ENCODE data around the gene CSN3. TPM values are rescaled to one million over a fixed set of nuclear protein-coding genes. Genes with fewer than 3 reads are reported as not detected.

The CSN3 gene, protein sequence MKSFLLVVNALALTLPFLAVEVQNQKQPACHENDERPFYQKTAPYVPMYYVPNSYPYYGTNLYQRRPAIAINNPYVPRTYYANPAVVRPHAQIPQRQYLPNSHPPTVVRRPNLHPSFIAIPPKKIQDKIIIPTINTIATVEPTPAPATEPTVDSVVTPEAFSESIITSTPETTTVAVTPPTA
- total RNA-seq (2022; extraction: Qiagen RNA extraction; ENCODE audit: low read depth), result not detected in 5 replicates

DNA sequence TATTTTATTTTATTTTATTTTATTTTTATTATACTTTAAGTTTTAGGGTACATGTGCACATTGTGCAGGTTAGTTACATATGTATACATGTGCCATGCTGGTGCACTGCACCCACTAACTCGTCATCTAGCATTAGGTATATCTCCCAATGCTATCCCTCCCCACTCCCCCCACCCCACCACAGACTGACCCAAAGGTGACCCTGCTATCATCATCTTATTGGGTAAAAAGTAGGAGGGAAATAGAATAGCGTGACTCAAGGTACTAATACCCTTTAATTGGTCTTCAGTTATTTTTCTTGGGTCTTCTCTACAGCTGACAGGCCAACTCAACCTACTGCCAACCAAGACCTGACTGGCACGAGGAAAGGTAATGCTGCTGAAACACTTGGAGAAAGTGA, at the start of gene CSN3:
TSS of gene CSN3 (plus strand) at position 301 of the 400 bp plus-strand sequence. CDS start 2,223 bp downstream, outside the sequence.

DNA sequence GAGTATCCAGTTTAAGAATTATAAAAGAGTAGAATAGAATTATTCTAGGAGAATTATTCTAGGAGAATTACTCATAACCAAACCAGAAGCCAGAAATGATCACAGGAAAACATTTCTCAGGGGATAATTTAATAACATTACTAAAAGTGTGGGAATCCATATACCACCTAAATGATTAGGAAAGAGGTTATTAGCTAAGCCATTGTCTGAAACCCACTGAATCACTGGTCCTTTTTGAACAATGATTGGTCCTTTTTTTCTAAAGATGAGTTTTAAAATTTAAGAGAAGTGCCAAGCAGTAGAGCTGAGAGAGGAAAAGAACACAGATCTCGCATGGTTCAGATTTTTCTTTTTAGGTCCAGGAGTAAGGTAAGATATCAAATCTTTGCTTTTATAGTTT, 47.0 kb upstream of the CSN3 start, which contains the start of gene ODAM:
TSS of gene ODAM (plus strand) at position 301 of the 400 bp plus-strand sequence. CDS start 819 bp downstream, outside the sequence.

DNA sequence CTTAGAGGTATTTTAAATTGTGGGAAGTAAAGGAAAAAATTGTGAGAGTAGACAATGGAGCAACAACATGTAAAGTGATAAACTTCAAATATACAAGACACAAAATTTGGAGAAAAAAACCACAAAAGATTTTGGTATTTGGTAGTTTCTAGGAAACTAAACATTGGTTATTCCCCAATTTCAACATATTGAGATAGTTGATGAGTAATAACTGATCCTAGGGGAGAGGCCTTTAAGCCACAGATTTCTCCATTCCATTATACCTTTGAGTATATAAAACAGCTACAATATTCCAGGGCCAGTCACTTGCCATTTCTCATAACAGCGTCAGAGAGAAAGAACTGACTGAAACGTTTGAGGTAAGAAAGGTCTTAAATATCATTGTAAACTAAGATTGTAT, 16.6 kb upstream of the CSN3 start, which contains the start of gene FDCSP:
TSS of gene FDCSP (plus strand) at position 301 of the 400 bp plus-strand sequence. CDS start 5,071 bp downstream, outside the sequence.

Other genes with a start within 250 kb of the CSN3 start
- not detected in 5 replicates for gene STATH, start 246.6 kb upstream of the CSN3 start, total RNA-seq (2022; extraction: Qiagen RNA extraction; ENCODE audit: low read depth)
- gene HTN3, start 214.1 kb upstream of the CSN3 start, total RNA-seq (2022; extraction: Qiagen RNA extraction; ENCODE audit: low read depth), result not detected in 5 replicates
- gene HTN1, start 192.2 kb upstream of the CSN3 start, total RNA-seq (2022; extraction: Qiagen RNA extraction; ENCODE audit: low read depth), result not detected in 5 replicates
- not detected in 5 replicates for gene PRR27, start 88.4 kb upstream of the CSN3 start, total RNA-seq (2022; extraction: Qiagen RNA extraction; ENCODE audit: low read depth)
- not detected in 5 replicates for gene ODAM, start 46.9 kb upstream of the CSN3 start, total RNA-seq (2022; extraction: Qiagen RNA extraction; ENCODE audit: low read depth)
- not detected in 5 replicates for gene FDCSP, start 16.5 kb upstream of the CSN3 start, total RNA-seq (2022; extraction: Qiagen RNA extraction; ENCODE audit: low read depth)
- gene CABS1, start 92.4 kb downstream of the CSN3 start, total RNA-seq (2022; extraction: Qiagen RNA extraction; ENCODE audit: low read depth), result not detected in 5 replicates
- gene SMR3A, start 118.2 kb downstream of the CSN3 start, total RNA-seq (2022; extraction: Qiagen RNA extraction; ENCODE audit: low read depth), result not detected in 5 replicates
- gene SMR3B, start 140.5 kb downstream of the CSN3 start, total RNA-seq (2022; extraction: Qiagen RNA extraction; ENCODE audit: low read depth), result not detected in 5 replicates
- gene OPRPN, start 155.3 kb downstream of the CSN3 start, total RNA-seq (2022; extraction: Qiagen RNA extraction; ENCODE audit: low read depth), result not detected in 5 replicates
- gene MUC7, start 229.6 kb downstream of the CSN3 start, total RNA-seq (2022; extraction: Qiagen RNA extraction; ENCODE audit: low read depth), result not detected in 5 replicates

Data from A549 treated with GW870086 at 1 μM for 4 hours (cell line).